ENCODE data around the gene BMX. TPM values are rescaled to one million over a fixed set of nuclear protein-coding genes. Genes with fewer than 3 reads are reported as not detected.

The BMX gene
- total RNA-seq, 1 experiment from 2014 or later: not detected

GRCh38 chrX:15504661-15505060, 4.1 kb downstream of the BMX start:
- H3T11ph ChIP-seq (ENCODE audit: low read length): no peak overlapping the region
- no peak overlapping the region for H3K4me3 Mint-ChIP-seq
- H3K9me3 ChIP-seq (ENCODE audit: control insufficient read depth, low read depth, low read length): no peaks in the 10 kb centered on the region
- H3K4me1 Mint-ChIP-seq: peaks cover 6 to 11% of the 10 kb centered on the region in 2 experiments
- H2BK120ac ChIP-seq (ENCODE audit: low read depth, low read length, poor library complexity, severe bottlenecking): no peak overlapping the region
- no peak overlapping the region for H2BK15ac ChIP-seq (ENCODE audit: low read depth, low read length)
- H3K27ac Mint-ChIP-seq: no peak overlapping the region
- H3K23me2 ChIP-seq (ENCODE audit: insufficient read length, low read depth, low read length, poor library complexity, severe bottlenecking): no peaks in the 10 kb centered on the region
- H3K4me1 ChIP-seq (ENCODE audit: insufficient read depth, low read length): no peaks in the 10 kb centered on the region
- H3K27me3 ChIP-seq (ENCODE audit: insufficient read depth, low read length): no peaks in the 10 kb centered on the region
- no peak overlapping the region for H3K56ac ChIP-seq (ENCODE audit: insufficient read length, low read depth, low read length)
- no peak overlapping the region for H3K9ac ChIP-seq (ENCODE audit: extremely low read depth, insufficient read length, low read length)
- no peak overlapping the region for H3K18ac ChIP-seq (ENCODE audit: insufficient read length, low read depth, low read length)
- H4K20me1 ChIP-seq (ENCODE audit: control insufficient read depth, insufficient read depth, insufficient read length): no peaks in the 10 kb centered on the region
- no peak overlapping the region for H4K91ac ChIP-seq (ENCODE audit: insufficient read length, low read depth, low read length)
- no peak overlapping the region for H2BK20ac ChIP-seq (ENCODE audit: low read depth, low read length, poor library complexity, severe bottlenecking)
- H2BK5ac ChIP-seq (ENCODE audit: insufficient read length, low read length): no peak overlapping the region
- no peaks in the 10 kb centered on the region for H3K79me2 ChIP-seq (ENCODE audit: insufficient read depth, low read length)
- H2AFZ ChIP-seq (ENCODE audit: low read length): no peak overlapping the region
- H3K4me2 ChIP-seq (ENCODE audit: insufficient read depth, insufficient read length, low read length): no peak overlapping the region
- H4K8ac ChIP-seq (replicated peaks; ENCODE audit: insufficient read length, low read depth, low read length): no peak overlapping the region
- H3K9me3 Mint-ChIP-seq: no peaks in the 10 kb centered on the region
- no CpG with 5 or more reads among the region's 1 CpG for WGBS (ENCODE audit: extremely low coverage, insufficient read length, low lambda C conversion rate)
- no peak overlapping the region for H3K14ac ChIP-seq (ENCODE audit: insufficient read depth, low read length)
- no peak overlapping the region for H2BK12ac ChIP-seq (ENCODE audit: insufficient read length, low read depth, low read length)
- no peaks in the 10 kb centered on the region for H3K36me3 Mint-ChIP-seq (ENCODE audit: insufficient read depth in 1 of 3, low read depth in 3 of 3)
- DNase-seq: no peak
- no peak for TF ChIP-seq CTCF (conservative IDR thresholded peaks at IDR 0.05)
- no peak overlapping the region for H4K5ac ChIP-seq (ENCODE audit: insufficient read length, low read depth, low read length)
- no peaks in the 10 kb centered on the region for H3K79me1 ChIP-seq (ENCODE audit: insufficient read depth, low read depth, low read length, poor library complexity, severe bottlenecking)
- no peak overlapping the region for H2AK5ac ChIP-seq (ENCODE audit: insufficient read length, low read length)
- H3K4ac ChIP-seq (ENCODE audit: low read depth, low read length): no peak overlapping the region
- no peak overlapping the region for H3K23ac ChIP-seq (ENCODE audit: insufficient read length, low read depth, low read length)
- no peaks in the 10 kb centered on the region for H3K27me3 Mint-ChIP-seq (ENCODE audit: low read depth)
- H3K27ac ChIP-seq (ENCODE audit: insufficient read length, low read depth, low read length): no peak overlapping the region

Data from H9 (cell line).